ENCODE measurements around the gene DMPK.

DNA sequence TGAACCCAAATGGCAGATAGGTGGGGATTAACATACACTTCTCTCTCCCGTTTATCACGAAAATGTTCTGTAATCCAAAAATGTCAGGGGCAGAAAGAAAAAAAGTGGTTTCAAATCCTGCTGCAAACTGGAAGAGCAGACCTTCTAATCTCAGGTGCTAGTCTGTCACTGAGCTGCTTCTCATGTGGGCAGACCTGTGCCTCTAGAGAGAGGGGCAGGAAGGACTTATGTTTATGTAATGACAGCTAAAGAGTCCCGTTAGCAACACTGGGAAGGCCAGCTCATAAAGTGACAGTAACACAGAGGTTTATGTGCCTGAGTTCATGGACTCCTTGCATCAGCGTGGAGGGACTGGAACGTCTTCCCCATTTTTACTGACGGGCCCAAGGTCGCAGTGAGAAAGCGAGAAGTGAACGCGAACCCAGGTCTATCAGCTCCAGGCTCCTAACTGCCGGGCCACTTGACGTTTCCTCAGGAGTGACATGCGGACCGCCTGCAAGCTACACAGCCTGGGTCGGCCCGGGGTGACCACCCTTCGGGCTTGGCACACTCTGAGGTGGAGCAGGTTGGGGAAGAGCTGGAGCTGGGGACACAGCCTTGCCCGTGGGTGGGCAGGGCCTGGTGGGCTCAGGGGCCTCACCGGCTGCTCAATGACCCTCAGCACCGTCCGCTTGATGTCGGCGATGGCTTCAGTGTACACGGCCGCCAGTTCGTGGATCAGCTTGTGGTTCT, 42.4 kb upstream of the DMPK start:
- TF ChIP-seq, protein P1, sequence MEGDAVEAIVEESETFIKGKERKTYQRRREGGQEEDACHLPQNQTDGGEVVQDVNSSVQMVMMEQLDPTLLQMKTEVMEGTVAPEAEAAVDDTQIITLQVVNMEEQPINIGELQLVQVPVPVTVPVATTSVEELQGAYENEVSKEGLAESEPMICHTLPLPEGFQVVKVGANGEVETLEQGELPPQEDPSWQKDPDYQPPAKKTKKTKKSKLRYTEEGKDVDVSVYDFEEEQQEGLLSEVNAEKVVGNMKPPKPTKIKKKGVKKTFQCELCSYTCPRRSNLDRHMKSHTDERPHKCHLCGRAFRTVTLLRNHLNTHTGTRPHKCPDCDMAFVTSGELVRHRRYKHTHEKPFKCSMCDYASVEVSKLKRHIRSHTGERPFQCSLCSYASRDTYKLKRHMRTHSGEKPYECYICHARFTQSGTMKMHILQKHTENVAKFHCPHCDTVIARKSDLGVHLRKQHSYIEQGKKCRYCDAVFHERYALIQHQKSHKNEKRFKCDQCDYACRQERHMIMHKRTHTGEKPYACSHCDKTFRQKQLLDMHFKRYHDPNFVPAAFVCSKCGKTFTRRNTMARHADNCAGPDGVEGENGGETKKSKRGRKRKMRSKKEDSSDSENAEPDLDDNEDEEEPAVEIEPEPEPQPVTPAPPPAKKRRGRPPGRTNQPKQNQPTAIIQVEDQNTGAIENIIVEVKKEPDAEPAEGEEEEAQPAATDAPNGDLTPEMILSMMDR (IDR thresholded peaks at IDR 0.05; ENCODE audit: low read depth, low read length), result no peak
- TF ChIP-seq EZH2phosphoT487 (IDR thresholded peaks at IDR 0.05; ENCODE audit: low read depth), result no peak
